ENCODE data around the gene MAP2K5.

Gene MAP2K5

GRCh38 chr15:67803299-67803698 lies 260.8 kb downstream of the MAP2K5 start:
- DNase-seq (ENCODE audit: low read depth), result no peak
- TF ChIP-seq, protein P1, sequence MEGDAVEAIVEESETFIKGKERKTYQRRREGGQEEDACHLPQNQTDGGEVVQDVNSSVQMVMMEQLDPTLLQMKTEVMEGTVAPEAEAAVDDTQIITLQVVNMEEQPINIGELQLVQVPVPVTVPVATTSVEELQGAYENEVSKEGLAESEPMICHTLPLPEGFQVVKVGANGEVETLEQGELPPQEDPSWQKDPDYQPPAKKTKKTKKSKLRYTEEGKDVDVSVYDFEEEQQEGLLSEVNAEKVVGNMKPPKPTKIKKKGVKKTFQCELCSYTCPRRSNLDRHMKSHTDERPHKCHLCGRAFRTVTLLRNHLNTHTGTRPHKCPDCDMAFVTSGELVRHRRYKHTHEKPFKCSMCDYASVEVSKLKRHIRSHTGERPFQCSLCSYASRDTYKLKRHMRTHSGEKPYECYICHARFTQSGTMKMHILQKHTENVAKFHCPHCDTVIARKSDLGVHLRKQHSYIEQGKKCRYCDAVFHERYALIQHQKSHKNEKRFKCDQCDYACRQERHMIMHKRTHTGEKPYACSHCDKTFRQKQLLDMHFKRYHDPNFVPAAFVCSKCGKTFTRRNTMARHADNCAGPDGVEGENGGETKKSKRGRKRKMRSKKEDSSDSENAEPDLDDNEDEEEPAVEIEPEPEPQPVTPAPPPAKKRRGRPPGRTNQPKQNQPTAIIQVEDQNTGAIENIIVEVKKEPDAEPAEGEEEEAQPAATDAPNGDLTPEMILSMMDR (conservative IDR thresholded peaks at IDR 0.05; ENCODE audit: low read length), result no peak
- no peak overlapping the region for H3K4me3 ChIP-seq (ENCODE audit: low read length)

GRCh38 chr15:67803996-67804843 lies 261.7 kb downstream of the MAP2K5 start:
- TF ChIP-seq, protein P1 (conservative IDR thresholded peaks at IDR 0.05; ENCODE audit: low read length), result no peak
- no peak for DNase-seq (ENCODE audit: low read depth)
- no peak overlapping the region for H3K4me3 ChIP-seq (ENCODE audit: low read length)

GRCh38 chr15:67805008-67805665 lies 262.6 kb downstream of the MAP2K5 start:
- DNase-seq (ENCODE audit: low read depth), result no peak

DNA sequence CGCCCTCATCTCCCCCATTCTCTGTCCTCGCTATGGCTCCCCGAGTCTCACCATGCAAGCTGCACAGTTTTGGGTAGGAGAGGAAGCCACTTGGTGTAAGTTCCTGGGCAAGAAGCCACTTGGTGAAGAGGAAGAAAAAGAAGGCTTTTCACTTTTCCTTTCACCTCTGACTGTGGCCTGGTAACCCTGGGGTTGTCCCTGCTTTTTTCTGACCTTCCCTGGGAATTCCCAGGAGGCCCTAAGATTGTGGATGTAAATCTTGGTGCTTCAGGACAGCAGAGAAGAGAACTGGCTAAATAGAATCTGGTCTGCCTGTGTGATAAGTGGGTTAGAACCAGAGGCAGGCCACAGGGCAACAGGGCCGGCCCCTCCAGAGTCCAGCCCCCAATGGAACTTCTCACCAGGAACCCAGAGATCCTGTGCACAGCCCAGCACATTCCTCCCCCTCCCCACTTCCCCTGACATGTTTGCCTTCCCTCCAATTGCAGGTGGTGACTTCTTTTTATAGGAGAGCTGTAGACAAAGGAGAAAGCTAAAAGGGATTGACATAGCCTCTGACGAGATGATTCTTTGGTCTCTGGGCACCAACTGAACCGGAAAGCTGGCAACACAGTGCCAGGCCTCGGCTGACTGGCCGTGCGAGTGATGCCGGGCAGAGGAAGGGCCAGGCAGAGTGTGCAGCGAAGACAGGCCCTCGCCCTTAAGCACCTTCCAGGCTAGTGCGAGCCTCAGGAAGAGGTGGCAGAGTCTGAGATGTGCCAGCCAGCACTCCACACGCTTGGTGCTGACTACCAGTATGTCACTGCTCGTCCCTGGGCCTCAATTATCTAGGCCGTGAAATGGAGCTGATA lies 263.4 kb downstream of the MAP2K5 start:
- no peak overlapping the region for H3K4me3 ChIP-seq (ENCODE audit: low read length)
- no peak for DNase-seq (ENCODE audit: low read depth)
- TF ChIP-seq, protein P1 (conservative IDR thresholded peaks at IDR 0.05; ENCODE audit: low read length), result no peak

More at GRCh38 chr15:67805008-67805665, 262.6 kb downstream of the MAP2K5 start:
- TF ChIP-seq, protein P1 (conservative IDR thresholded peaks at IDR 0.05; ENCODE audit: low read length), result no peak
- H3K4me3 ChIP-seq (ENCODE audit: low read length), result no peak overlapping the region

DNA sequence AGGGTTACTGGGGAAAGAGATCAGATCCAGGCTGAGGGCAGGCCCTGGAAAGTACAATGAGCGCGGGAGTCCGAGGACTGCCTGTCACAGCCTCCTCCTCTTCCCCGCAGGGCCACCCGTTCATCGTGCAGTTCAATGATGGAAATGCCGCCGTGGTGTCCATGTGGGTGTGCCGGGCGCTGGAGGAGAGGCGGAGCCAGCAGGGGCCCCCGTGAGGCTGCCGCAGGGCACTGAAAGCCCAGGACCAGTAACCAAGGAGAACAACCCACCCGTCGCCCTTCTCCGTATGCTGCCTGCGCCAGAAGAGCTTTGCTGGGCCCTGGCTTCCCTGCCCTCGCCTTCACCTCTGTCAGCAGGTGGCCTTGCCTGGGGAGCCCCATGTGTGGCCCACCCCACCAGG lies 264.0 kb downstream of the MAP2K5 start:
- TF ChIP-seq, protein P1 (conservative IDR thresholded peaks at IDR 0.05; ENCODE audit: low read length), result no peak
- DNase-seq (ENCODE audit: low read depth), result no peak

GRCh38 chr15:67807141-67807540 lies 264.6 kb downstream of the MAP2K5 start:
- H3K4me3 ChIP-seq (ENCODE audit: low read length), result no peak overlapping the region
- no peak for DNase-seq (ENCODE audit: low read depth)
- TF ChIP-seq, protein P1 (conservative IDR thresholded peaks at IDR 0.05; ENCODE audit: low read length), result no peak

More for the DNA sequence above, 264.0 kb downstream of the MAP2K5 start:
- no peak overlapping the region for H3K4me3 ChIP-seq (ENCODE audit: low read length)

Measured in AG10803 (cell line).